NCI-H510A (cell line): ENCODE measurements around the gene SNRNP70.
A peak's percentile ranks its signal among the peaks of the same experiment; 100 is the strongest.

Source experiments
- DNase-seq: peaks from one replicate; lab custom pipeline; 2025; lab: John Stamatoyannopoulos, UW

The SNRNP70 gene

GRCh38 chr19:49148784-49149651, 63.8 kb downstream of the SNRNP70 start:
- DNase-seq: peak; percentile 80

GRCh38 chr19:49149652-49150105, 64.4 kb downstream of the SNRNP70 start:
- peak; percentile 62 for DNase-seq

- DNase-seq: peak; percentile 87
These were observed 65.1 kb downstream of the SNRNP70 start for GRCh38 chr19:49150106-49150943.

- DNase-seq: no peak
These were observed 65.6 kb downstream of the SNRNP70 start for GRCh38 chr19:49150944-49151243.

GRCh38 chr19:49151267-49152118, 66.2 kb downstream of the SNRNP70 start:
- peak; percentile 41 for DNase-seq

- no peak for DNase-seq
These were observed 66.9 kb downstream of the SNRNP70 start for GRCh38 chr19:49152119-49152550.

GRCh38 chr19:49153167-49153809, 68.0 kb downstream of the SNRNP70 start:
- no peak for DNase-seq

GRCh38 chr19:49154279-49154678, 69.0 kb downstream of the SNRNP70 start:
- DNase-seq: no peak

- no peak for DNase-seq
These were observed 70.0 kb downstream of the SNRNP70 start, which contains the start of gene HRC for GRCh38 chr19:49155005-49155819. TSS of gene HRC (minus strand) at chr19:49155396. CDS start at chr19:49155237, 159 bp downstream.

GRCh38 chr19:49155820-49156346, 70.6 kb downstream of the SNRNP70 start:
- no peak for DNase-seq

- DNase-seq: peak; percentile 74
These were observed 72.4 kb downstream of the SNRNP70 start, which contains the start of gene TRPM4 for GRCh38 chr19:49157445-49158224. TSS of gene TRPM4 (plus strand) at chr19:49157792. CDS start at chr19:49157867, 75 bp downstream.
